ENCODE data around the gene RPRML.
A peak's percentile ranks its signal among the peaks of the same experiment; 100 is the strongest.

The RPRML gene

DNA sequence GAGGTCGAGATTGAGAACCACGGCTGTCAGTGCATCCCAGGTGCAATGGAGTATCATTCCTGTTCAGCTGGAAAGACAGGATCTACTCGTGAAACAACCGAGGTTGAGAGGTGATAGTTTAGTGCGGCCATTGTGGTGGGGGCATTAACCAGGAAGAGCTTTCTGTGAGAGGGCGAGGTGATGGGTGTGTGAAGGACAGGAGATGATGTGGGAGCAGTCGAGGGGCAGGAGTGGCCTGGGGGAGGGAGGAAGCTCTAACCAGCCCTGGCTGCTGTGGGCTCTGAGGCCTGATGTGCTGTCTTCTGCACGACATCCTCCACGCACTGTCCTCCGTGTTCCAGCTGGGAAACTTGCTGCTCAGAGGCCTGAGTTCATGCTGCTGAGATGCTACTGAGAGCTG, 34.1 kb downstream of the RPRML start:
- no peak for DNase-seq (ENCODE audit: low spot score)

DNA sequence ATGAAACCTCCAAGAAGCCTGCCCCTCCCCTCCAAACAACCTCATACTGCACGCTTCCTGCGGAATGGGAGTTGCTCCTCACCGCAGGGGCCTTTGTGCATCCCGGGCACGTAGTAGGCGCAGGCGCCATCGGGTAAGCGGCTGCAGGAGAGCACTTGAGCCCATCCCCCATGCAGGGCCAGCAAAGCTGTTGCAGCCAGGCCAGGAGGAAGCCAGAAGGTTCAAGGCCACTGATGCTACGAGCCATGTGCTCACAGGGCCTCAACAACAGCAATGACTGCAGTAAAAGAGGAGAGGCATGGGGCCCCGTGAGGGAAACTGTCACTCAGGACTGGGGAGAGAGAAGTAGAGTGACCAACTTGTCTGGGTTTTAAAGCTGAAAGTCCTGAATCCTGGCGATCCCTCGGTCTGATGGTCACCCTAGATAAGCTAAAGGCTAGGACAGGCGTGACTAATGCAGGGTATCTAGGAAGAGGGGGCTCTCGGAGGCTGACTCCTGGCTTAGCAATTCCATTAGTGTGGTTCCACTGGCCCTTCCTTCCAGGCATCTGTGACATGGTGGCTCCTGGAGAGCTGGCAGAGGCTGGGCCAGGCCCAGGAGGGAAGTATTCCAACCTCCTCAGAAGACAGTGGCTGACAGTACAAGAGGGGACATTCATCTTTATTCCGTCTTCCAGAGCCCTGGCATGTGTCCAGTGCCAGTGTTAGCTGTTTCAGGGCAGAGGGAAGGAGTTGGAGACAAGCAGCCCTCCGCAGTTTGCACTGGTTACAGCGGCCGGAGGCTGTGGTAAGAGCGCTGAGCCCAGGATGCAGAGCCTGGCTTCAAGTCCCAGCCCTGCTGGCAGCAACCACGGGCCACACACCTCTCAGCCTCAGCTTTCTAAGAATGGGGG, 35.3 kb downstream of the RPRML start:
- no peak for DNase-seq (ENCODE audit: low spot score)

DNA sequence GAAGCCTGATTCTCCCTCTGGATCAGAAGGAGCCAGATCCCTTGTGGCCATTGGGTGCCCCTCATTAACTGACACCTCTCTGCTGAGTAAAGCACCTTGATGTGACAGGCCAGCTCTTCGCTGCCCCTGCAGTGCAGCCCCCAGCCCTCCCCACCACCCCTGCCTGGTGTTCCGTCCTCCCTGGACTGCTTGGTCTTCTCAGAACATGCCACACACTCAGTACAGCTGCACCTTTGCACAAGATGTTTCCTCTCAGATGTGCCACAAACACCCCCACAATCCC, 35.9 kb downstream of the RPRML start:
- DNase-seq (ENCODE audit: low spot score): no peak

DNA sequence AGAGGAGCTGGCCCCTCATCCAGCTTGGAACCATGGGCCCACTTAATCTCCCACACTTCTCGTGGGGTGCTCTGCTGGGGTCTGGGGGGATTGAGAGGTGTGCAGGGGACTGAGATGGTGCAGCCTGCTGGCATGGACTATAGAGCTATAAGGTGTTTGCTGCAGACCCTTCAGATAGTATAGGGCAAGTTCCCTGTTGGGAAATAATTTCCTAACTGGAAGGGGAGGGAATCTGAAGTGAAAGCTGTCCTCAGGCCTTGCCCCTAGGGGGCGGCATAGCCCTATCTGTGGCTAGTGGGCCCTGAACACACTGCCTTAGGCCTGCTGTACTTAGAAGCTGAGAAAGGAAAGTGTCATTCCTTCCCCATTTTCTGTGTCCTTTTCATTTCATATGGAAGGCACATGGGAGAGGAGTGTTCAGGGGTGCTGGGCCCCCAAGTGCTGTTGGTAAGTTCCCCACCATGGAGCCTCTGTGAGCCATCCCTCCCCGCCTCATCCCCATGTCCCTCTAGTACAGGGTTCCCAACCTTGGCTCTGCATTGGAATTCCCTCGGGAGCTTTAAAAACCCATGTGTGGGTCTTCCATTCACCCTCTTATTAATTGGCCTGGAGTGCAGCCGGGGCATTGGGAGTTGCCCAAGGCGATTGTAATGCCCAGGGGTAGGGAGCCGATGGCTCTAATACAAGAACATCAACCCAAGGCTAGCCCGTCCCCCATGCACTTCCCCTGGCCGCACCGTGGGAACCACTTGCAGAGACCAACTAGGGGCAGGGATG, 36.4 kb downstream of the RPRML start:
- peak; percentile 53 for DNase-seq (ENCODE audit: low spot score)

DNA sequence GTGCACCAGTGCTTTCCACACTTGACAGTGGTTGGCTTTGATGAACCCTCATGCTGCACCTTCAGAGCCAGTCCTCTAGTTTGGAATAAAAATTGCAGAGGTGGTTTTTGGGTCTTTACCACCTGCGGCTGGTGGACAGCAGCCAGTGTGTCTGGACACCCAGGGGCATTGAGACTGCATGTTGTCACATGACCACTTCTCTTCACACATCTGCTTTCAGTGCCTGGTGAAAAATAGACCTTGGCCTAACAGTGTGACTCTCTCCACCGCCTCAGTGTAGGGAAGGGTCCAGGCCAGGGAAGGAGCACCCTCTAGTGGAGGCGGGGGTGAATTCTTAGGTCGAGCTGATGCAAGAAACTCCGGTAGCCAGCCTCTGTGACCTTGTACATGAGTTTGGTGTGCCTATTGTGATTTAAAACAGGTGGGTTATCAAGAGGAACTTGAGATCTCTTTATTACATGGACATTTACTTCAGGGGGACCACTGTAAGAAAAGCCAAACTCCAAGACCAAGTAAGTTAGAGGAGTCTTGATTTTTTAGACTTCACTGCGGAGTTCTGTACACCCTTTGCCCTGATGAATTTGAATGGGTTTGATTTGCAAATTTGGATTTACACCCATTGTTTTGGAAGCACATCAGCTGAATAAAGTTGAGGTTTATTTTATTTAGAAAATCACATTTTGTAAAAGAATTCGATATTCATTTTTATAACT, 38.2 kb downstream of the RPRML start:
- DNase-seq (ENCODE audit: low spot score): peak; percentile 71

DNA sequence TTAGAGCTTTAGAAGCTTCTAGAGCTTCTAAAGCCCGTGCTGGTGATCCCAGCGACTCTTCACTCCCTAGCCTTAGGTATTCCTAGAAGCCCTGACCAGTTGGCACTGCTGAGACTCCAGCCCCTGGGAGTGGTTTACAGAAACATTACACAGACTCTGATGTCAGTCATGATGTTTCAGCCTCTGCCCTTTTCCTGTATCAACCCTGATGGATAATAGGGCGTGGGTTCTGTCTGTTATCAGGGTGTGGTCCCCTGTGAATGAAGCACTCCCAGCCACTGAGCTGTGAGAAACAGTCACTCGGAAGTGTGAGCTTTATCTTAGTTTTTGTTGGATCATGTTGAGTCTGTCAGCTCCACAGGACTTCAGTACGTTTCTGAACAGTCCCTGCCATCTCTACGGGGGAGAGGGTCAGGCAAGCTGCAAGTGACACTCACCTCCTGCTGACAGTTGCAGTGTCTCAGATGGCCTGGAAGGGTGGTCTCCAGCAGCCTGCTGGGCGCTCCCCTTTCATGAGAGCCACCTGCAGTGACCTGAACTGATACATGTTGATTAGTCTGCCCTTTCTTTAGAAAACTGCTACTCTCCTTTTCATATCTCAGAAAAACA, 43.3 kb downstream of the RPRML start:
- peak; percentile 66 for DNase-seq (ENCODE audit: low spot score)

DNA sequence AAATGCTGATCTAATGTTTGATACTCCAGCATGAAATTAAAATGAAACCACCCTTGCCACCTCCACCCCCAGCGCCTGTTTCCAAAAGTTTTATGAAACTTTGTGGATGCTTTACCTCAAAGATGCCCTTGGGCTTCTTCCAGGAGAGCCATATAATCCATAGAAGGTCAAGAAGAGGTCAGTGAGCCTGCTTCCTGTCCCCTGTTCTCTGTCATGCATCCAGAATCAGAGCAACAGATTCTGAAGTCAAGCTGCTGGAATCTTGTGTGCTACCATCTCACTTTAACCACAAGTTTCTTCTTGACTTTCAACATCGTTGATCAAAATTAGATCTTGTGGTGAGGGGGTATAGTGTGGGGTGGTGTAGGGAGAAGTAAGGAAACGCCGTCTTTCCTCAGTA, 47.5 kb downstream of the RPRML start:
- DNase-seq (ENCODE audit: low spot score): no peak

DNA sequence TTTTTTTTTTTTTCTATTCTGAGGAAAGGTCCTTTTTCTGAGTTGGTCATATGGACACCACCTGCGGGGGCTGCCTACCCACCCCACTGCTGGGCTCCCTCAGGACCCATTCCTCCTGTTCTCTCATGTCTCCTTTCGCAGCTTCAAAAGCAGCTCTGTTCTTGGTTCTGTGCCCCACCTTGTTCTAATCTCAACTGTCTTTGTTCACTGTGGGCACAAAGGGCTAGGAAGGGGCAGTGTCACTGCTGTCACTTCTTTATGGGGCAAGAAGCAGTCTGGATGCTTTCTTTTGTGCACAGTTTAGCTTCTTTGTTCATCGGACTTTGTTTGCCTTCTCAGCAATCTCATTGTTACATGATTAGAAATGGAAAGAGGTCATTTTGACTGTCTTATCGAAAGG, 49.0 kb downstream of the RPRML start:
- DNase-seq (ENCODE audit: low spot score): no peak

DNA sequence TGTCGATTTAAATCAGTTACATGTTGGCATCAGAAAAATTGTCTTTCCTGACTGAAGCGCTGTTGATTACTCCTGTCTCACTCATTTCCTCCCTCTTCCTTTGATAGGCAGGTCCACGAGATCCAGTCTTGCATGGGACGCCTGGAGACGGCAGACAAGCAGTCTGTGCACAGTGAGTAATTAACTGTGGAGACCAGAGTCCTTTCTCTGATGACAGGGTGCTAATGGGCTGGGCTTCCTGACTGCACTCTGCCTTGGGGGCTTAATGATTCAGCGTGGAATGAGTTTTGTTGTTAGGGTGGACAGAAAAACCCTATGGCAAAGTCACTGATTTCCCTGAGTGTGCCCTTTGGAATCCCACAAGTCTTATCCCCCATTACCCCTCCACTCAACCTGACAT, 49.6 kb downstream of the RPRML start:
- no peak for DNase-seq (ENCODE audit: low spot score)

DNA sequence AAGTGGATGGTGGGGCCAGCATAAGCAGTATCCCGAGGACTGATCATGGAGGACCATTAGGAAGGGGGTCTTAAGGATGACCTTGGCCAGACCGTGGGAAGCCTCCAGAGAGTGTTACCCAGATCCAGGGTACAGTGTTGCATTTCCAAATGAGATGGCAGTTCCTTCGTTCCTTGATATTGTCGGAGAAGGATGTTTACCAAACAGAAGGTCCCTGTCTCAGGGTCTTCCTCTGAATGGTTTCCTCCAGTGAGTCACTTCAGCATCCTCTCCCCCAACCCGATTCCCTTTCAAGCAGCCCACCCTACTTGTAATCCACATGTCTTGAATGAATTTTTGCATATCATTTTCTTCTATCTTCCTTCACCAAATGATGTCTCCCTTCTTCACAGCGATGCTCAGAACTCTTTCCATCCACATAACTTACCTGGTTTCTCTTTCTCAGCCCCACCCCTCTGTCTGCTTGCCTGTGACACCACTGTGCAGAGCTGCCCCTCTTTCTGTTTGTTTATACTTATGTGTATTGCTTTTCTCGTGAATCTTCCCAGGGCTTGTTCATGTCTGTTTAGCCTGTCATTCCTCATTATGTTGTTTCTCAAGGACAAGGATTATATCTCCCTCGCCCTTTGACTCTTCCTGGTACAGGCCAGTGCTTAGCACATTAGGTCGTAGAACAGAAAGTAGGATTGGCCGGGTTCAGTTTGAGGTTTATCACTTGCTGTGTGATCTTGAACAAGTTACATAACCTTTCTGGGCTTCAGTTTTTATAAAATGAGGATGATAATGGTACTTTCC, 50.4 kb downstream of the RPRML start:
- no peak for DNase-seq (ENCODE audit: low spot score)

All from hematopoietic multipotent progenitor cell treated with erythropoietin and hydrocortisone succinate and interleukin-3 and kit ligand, for 17 days (in vitro differentiated cells).